Spinal cord (tissue), 10 donors: Measurements from ENCODE around the gene ALB. TPM values are rescaled to one million over a fixed set of nuclear protein-coding genes. Genes with fewer than 3 reads are reported as not detected.

Source experiments
- DNase-seq, 6 donors: peaks; one replicate each; pipeline versions ENCODE4 v3.0.0 to v3.0.0-alpha.2; 2013 to 2015; ENCODE audit warnings: low spot score in 6 of 6, low read depth in 4 of 6
- H3K27ac ChIP-seq: one replicate; pipeline ENCODE4 v1.5.1; 2013; ENCODE audit warnings: low read depth, low read length, control low read depth
- H3K27me3 ChIP-seq: one replicate; pipeline ENCODE4 v1.6.1; 2013; ENCODE audit warnings: low read length; ENCODE audit not compliant: control insufficient read depth, insufficient read depth
- H3K36me3 ChIP-seq: one replicate; pipeline ENCODE4 v1.6.1; 2013; ENCODE audit warnings: low read length; ENCODE audit not compliant: control insufficient read depth, insufficient read depth
- H3K4me1 ChIP-seq: one replicate; pipeline ENCODE4 v1.6.1; 2013; ENCODE audit warnings: low read length; ENCODE audit not compliant: control insufficient read depth, insufficient read depth
- H3K4me3 ChIP-seq: one replicate; pipeline ENCODE4 v1.5.1; 2013; ENCODE audit warnings: low read depth, low read length, control low read depth
- H3K9me3 ChIP-seq: one replicate; pipeline ENCODE4 v1.6.1; 2013; ENCODE audit warnings: low read length; ENCODE audit not compliant: control insufficient read depth, insufficient read depth
- WGBS: methylation state at CpG from one replicate; pipeline ENCODE4 v1.1.5; 2013; ENCODE audit warnings: missing lambda C conversion rate; ENCODE audit not compliant: insufficient coverage; 5-methylcytosine and 5-hydroxymethylcytosine counted together
- polyA plus RNA-seq, 2 donors: library from polyadenylated mRNA; unstranded; fragments of 120-200 nt; gene quantifications; one replicate each; pipeline ENCODE4 v1.2.1, GENCODE V29; 2013; ENCODE audit not compliant: insufficient read length in 2 of 2
- total RNA-seq, 2 donors: library from RNA; depleted of rRNA in 1 of 2; stranded (reverse); fragments of 120-200 nt in 1 of 2; fragments of >200 nt in 1 of 2; gene quantifications; one replicate each; pipeline versions ENCODE4 v1.2.3 to v1.2.4, GENCODE V29; 2013 to 2014
- donor health status: healthy.

ALB gene
- total and polyA plus RNA-seq, 4 donors, result 1.0 to 44.9 (median 1.5) TPM

GRCh38 chr4:73453701-73454005 is 49.6 kb downstream of the ALB start:
- H3K9me3 ChIP-seq, result no peaks in the 10 kb centered on the region
- no peak for DNase-seq
- H3K36me3 ChIP-seq, result no peaks in the 10 kb centered on the region
- H3K27me3 ChIP-seq, result no peaks in the 10 kb centered on the region
- no peak overlapping the region for H3K27ac ChIP-seq
- no peaks in the 10 kb centered on the region for H3K4me1 ChIP-seq
- H3K4me3 ChIP-seq, result no peak overlapping the region

GRCh38 chr4:73454920-73455319 is 50.8 kb downstream of the ALB start:
- no CpG with 5 or more reads among the region's 3 CpGs for WGBS
- Histone ChIP-seq H3K27ac (no peak overlapping the region), H3K27me3 (no peaks in the 10 kb centered on the region), H3K4me3 (no peak overlapping the region), H3K36me3 (no peaks in the 10 kb centered on the region), H3K4me1 (no peaks in the 10 kb centered on the region), H3K9me3 (no peaks in the 10 kb centered on the region)
- DNase-seq, result no peak

GRCh38 chr4:73456177-73457022 is 52.3 kb downstream of the ALB start:
- DNase-seq, result no peak
- 88% methylated on average over 4 of the region's 5 CpGs for WGBS
- no peaks in the 10 kb centered on the region for H3K36me3 ChIP-seq
- H3K4me3 ChIP-seq, result no peak overlapping the region
- H3K27ac ChIP-seq, result no peak overlapping the region
- H3K27me3 ChIP-seq, result no peaks in the 10 kb centered on the region
- H3K9me3 ChIP-seq, result no peaks in the 10 kb centered on the region
- H3K4me1 ChIP-seq, result no peaks in the 10 kb centered on the region

- H3K4me3 ChIP-seq, result no peak overlapping the region
- no peak overlapping the region for H3K27ac ChIP-seq
- DNase-seq, result no peak
- H3K36me3 ChIP-seq, result no peaks in the 10 kb centered on the region
- no peaks in the 10 kb centered on the region for H3K4me1 ChIP-seq
- no peaks in the 10 kb centered on the region for H3K9me3 ChIP-seq
- H3K27me3 ChIP-seq, result no peaks in the 10 kb centered on the region
- WGBS, result 92% methylated on average over 2 of the region's 4 CpGs
These were observed 54.3 kb downstream of the ALB start for GRCh38 chr4:73458184-73459047.

GRCh38 chr4:73459048-73459421 is 54.9 kb downstream of the ALB start:
- H3K4me1 ChIP-seq, result no peaks in the 10 kb centered on the region
- no peaks in the 10 kb centered on the region for H3K36me3 ChIP-seq
- no peak overlapping the region for H3K27ac ChIP-seq
- H3K27me3 ChIP-seq, result no peaks in the 10 kb centered on the region
- WGBS, result 40% methylated on average over 2 of the region's 3 CpGs
- DNase-seq, result no peak
- H3K9me3 ChIP-seq, result no peaks in the 10 kb centered on the region
- H3K4me3 ChIP-seq, result no peak overlapping the region

- Histone ChIP-seq H3K9me3 (no peaks in the 10 kb centered on the region), H3K27ac (no peak overlapping the region), H3K4me3 (no peak overlapping the region), H3K36me3 (no peaks in the 10 kb centered on the region), H3K4me1 (no peaks in the 10 kb centered on the region), H3K27me3 (no peaks in the 10 kb centered on the region)
- WGBS, result 86% methylated on average over 1 of the region's 4 CpGs
- no peak for DNase-seq
These were observed 56.9 kb downstream of the ALB start for GRCh38 chr4:73460913-73461522.

- Histone ChIP-seq H3K9me3 (no peaks in the 10 kb centered on the region), H3K36me3 (no peaks in the 10 kb centered on the region), H3K27me3 (no peaks in the 10 kb centered on the region), H3K27ac (no peak overlapping the region), H3K4me1 (no peaks in the 10 kb centered on the region), H3K4me3 (no peak overlapping the region)
- no peak for DNase-seq
- WGBS, result no CpG with 5 or more reads among the region's 3 CpGs
These were observed 64.1 kb downstream of the ALB start for GRCh38 chr4:73468170-73468569.

- WGBS, result no CpG with 5 or more reads among the region's 1 CpG
- Histone ChIP-seq H3K4me3 (no peak overlapping the region), H3K9me3 (peaks cover 3% of the 10 kb centered on the region), H3K36me3 (no peaks in the 10 kb centered on the region), H3K4me1 (no peaks in the 10 kb centered on the region), H3K27me3 (no peaks in the 10 kb centered on the region), H3K27ac (no peak overlapping the region)
- no peak for DNase-seq
These were observed 66.6 kb downstream of the ALB start for GRCh38 chr4:73470728-73471127.
